Omental fat pad (tissue), 4 donors: ENCODE data around the gene FSIP1. TPM values are rescaled to one million over a fixed set of nuclear protein-coding genes. Genes with fewer than 3 reads are reported as not detected.

Experiments used
- ATAC-seq: fragments of 150-250 bp; one replicate; pipeline ENCODE4 v1.9.1; 2016; ENCODE audit warnings: mild to moderate bottlenecking, moderate library complexity; ENCODE audit not compliant: low FRiP score
- DNase-seq: peaks from one replicate; pipeline ENCODE4 v3.0.0-alpha.2; 2019; ENCODE audit warnings: low spot score
- total RNA-seq, 4 donors: library from RNA; depleted of rRNA; stranded (reverse); fragments of >200 nt; gene quantifications; one replicate each; pipeline ENCODE4 v1.1.0, GENCODE V29; 2016
- TF ChIP-seq, protein P1 (sequence below), 3 donors: fragments of 450-650 bp; IDR thresholded peaks; one replicate each; pipeline ENCODE4 v1.5.1; 2016 to 2017; ENCODE audit warnings: antibody characterized with exemption in 3 of 3, mild to moderate bottlenecking in 3 of 3, moderate library complexity in 2 of 3

The FSIP1 gene
- total RNA-seq, 4 donors from 2014 or later = 0.32 to 0.48 (median 0.41) TPM

DNA sequence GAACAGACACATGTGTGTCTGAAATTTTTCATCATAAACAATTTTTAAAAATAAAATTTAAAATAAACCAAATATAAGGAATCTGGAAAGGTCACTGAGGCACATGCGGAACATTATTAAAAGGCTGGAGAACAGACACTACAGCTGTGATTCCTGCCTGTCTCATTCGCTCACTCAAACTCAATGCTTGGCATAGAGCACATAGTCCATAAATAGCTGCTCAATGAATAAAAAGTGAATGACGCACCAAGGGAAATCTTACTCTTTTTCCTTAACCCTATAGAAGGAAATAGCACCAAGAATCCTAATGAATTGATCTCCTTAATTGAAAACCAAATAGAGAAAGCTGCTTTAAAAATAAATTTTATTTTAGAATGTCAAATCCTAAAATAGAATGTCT, 98.4 kb downstream of the FSIP1 start:
- no peak for DNase-seq
- TF ChIP-seq, protein P1, sequence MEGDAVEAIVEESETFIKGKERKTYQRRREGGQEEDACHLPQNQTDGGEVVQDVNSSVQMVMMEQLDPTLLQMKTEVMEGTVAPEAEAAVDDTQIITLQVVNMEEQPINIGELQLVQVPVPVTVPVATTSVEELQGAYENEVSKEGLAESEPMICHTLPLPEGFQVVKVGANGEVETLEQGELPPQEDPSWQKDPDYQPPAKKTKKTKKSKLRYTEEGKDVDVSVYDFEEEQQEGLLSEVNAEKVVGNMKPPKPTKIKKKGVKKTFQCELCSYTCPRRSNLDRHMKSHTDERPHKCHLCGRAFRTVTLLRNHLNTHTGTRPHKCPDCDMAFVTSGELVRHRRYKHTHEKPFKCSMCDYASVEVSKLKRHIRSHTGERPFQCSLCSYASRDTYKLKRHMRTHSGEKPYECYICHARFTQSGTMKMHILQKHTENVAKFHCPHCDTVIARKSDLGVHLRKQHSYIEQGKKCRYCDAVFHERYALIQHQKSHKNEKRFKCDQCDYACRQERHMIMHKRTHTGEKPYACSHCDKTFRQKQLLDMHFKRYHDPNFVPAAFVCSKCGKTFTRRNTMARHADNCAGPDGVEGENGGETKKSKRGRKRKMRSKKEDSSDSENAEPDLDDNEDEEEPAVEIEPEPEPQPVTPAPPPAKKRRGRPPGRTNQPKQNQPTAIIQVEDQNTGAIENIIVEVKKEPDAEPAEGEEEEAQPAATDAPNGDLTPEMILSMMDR (IDR thresholded peaks at IDR 0.05) = no peak
- ATAC-seq = no peak

DNA sequence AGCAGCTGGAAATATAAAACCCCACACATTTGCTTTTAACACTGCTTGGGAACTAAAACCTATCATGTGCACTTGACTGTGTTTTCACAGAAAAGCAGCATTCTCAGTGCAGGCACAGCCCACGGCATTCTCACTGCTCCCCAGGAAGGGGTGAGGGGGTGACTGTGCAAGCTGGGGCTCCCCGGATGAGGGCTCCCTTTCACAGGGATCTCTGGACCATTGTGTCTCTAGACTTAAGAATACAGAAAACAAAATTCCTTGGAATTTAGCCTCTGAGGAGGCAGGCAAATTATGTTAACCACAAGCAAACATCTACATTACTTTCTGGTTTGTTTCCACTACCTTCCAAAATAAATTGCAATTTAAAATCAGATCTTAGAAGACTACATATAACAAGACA, 100.3 kb downstream of the FSIP1 start:
- no peak for ATAC-seq
- TF ChIP-seq, protein P1 (IDR thresholded peaks at IDR 0.05) = no peak
- DNase-seq = no peak

DNA sequence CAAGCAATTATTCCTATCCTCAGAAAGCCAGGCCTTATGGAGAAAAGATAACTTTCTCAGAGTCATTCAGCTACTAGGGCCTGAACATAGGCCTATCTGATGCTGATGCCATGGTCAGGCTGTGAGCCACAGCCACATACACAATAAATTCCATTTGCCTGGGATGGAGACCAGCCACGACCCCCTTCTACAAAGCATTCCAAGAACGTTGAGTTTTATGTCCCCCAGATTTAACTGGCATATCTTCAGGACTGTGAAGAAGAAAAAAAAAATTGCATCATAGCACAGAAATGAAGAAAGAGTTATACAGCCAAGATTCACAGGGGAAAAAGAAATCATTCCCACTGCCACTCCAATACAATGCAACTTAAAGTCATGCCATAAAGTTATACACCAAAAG, 101.8 kb downstream of the FSIP1 start:
- DNase-seq (no peak), ATAC-seq (no peak)
- TF ChIP-seq, protein P1 (IDR thresholded peaks at IDR 0.05) = no peak

DNA sequence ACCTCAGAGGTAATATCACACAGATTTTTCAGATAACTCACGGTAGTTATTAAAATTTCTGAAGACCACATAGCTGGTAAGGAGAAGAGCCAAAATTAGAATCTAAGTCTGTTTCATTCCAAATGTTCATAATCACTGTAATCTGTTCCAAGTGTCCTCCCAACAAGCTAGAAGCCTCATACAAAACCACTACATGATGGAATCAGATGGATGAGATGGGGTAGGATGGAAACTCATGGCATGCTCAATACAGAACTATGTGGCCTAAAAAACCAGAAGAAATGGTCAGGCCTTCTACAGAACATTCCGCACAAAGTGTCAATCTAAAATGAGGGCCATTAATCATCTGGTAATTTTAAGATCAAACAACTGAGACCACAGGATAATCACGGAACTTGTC, 110.0 kb downstream of the FSIP1 start:
- no peak for DNase-seq
- TF ChIP-seq, protein P1 (IDR thresholded peaks at IDR 0.05) = no peak

DNA sequence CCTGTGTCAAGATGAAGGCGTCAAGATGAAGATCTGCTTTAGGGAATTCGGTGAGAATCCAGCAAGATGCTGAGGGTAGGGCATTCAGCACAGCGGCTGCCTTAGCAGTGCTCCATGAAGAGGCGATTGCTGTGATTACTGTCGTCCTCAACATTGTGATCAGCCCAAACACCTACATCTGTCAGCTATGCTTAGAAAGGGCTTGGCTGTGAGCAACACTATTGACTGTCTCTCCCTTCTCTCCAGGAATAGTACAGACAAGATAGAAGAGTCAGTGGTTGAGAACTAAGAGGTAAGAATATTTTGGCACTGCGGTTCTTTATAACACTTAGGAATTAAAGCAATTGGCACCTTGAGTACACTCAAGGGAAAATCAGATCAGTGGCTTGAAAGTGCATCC, 110.5 kb downstream of the FSIP1 start:
- TF ChIP-seq, protein P1 (IDR thresholded peaks at IDR 0.05) = no peak
- ATAC-seq = no peak
- DNase-seq = no peak

More for the DNA sequence above, 110.0 kb downstream of the FSIP1 start:
- ATAC-seq = no peak

DNA sequence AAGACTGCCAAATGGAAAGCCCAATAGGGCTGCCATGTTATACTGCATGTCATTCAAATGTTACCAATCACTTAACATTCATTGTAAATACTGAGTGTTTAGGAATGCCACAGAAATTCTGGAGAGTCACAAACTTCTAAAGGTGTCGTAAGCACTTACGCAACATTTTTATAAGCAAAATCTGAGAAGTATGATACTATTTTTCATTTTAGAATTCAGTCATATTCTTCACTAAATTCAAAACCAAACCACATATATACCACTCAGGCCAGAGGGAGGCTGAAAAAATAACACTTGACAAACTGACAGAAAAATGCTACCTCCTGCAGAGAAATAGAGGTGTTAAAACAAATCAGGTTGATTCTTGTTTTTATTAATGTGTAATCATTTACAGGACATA, 112.0 kb downstream of the FSIP1 start:
- TF ChIP-seq, protein P1 (IDR thresholded peaks at IDR 0.05) = no peak
- DNase-seq = no peak
- no peak for ATAC-seq

DNA sequence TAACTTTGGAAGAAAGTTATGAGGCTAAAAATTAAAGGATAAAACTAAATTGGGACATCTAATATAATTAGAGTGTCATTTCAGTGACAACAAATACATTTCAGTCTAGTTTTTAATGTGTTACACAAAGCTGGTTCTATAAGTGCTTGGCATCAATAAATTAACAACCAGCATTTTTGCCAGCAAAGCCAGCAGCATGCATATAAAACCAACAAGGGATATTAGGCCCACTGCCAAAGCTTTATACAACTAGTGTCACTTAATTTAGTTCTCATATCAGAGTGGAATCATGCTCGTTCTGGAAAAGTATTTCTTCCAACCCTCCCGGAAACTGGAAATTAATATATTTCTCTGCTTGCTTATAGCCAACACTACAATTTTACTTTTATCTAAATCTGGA, 113.0 kb downstream of the FSIP1 start:
- ATAC-seq (no peak), DNase-seq (no peak)
- TF ChIP-seq, protein P1 (IDR thresholded peaks at IDR 0.05) = no peak
